Skin of body (tissue), 2 donors: ENCODE measurements around the gene SERPINA6. TPM values are rescaled to one million over a fixed set of nuclear protein-coding genes. Genes with fewer than 3 reads are reported as not detected.
"Not testable (repeated sequence)": the region's sequence is repeated elsewhere in the genome, so short reads cannot be mapped to it uniquely, and the experiment has no call there.

Source experiments
- DNase-seq: peaks from one replicate; lab custom pipeline; 2025; lab: John Stamatoyannopoulos, UW
- total RNA-seq: library from RNA; depleted of rRNA; stranded (reverse); fragments of >200 nt; gene quantifications from one replicate; pipeline ENCODE4 v1.2.3, GENCODE V29; 2014

SERPINA6 gene
- total RNA-seq, 1 donor from 2014 or later, result not detected

GRCh38 chr14:94292872-94293577 is 30.1 kb downstream of the SERPINA6 start, which contains the start of gene SERPINA10:
Gene SERPINA10 (minus strand): TSS chr14:94293268. CDS start chr14:94290593, 2,675 bp downstream.
- DNase-seq, result no peak

- DNase-seq, result no peak
Measured at GRCh38 chr14:94292526-94292871, 30.6 kb downstream of the SERPINA6 start.

- no peak for DNase-seq
Measured at GRCh38 chr14:94291906-94292525, 31.1 kb downstream of the SERPINA6 start.

- DNase-seq, result no peak
Measured at GRCh38 chr14:94291159-94291905, 31.8 kb downstream of the SERPINA6 start.

GRCh38 chr14:94290197-94290596 is 32.9 kb downstream of the SERPINA6 start:
- DNase-seq, result no peak

GRCh38 chr14:94288610-94289465 is 34.3 kb downstream of the SERPINA6 start:
- no peak for DNase-seq

- DNase-seq, result no peak
Measured at GRCh38 chr14:94285158-94285557, 38.0 kb downstream of the SERPINA6 start.

- DNase-seq, result no peak
Measured at GRCh38 chr14:94284221-94284620, 38.9 kb downstream of the SERPINA6 start.

- DNase-seq, result no peak
Measured at GRCh38 chr14:94282991-94283723, 40.0 kb downstream of the SERPINA6 start.

- no peak for DNase-seq
Measured at GRCh38 chr14:94278731-94279130, 44.4 kb downstream of the SERPINA6 start.

GRCh38 chr14:94276898-94277561 is 46.1 kb downstream of the SERPINA6 start:
- DNase-seq, result not testable (repeated sequence)

- DNase-seq, result no peak
Measured at GRCh38 chr14:94269156-94269555, 54.0 kb downstream of the SERPINA6 start.

- not testable (repeated sequence) for DNase-seq
Measured at GRCh38 chr14:94268582-94268981, 54.6 kb downstream of the SERPINA6 start.

GRCh38 chr14:94267352-94267751 is 55.8 kb downstream of the SERPINA6 start:
- DNase-seq, result no peak

GRCh38 chr14:94264195-94264594 is 58.9 kb downstream of the SERPINA6 start:
- not testable (repeated sequence) for DNase-seq

Other genes starting within 250 kb of the SERPINA6 start
- gene DDX24, start 242.1 kb downstream of the SERPINA6 start, total RNA-seq, result 64.3 TPM
- 10.4 TPM for gene IFI27L1, start 242.0 kb downstream of the SERPINA6 start, total RNA-seq
- 18.3 TPM for gene IFI27, start 212.6 kb downstream of the SERPINA6 start, total RNA-seq
- 29.8 TPM for gene IFI27L2, start 193.7 kb downstream of the SERPINA6 start, total RNA-seq
- 2.4 TPM for gene PPP4R4, start 149.0 kb downstream of the SERPINA6 start, total RNA-seq
- not detected for gene SERPINA10, start 30.1 kb downstream of the SERPINA6 start, total RNA-seq
- gene SERPINA2, start 43.4 kb upstream of the SERPINA6 start, total RNA-seq, result not detected
- gene SERPINA1, start 65.3 kb upstream of the SERPINA6 start, total RNA-seq, result 11.1 TPM
- 0.69 TPM for gene SERPINA11, start 129.5 kb upstream of the SERPINA6 start, total RNA-seq
- gene SERPINA9, start 152.9 kb upstream of the SERPINA6 start, total RNA-seq, result 3.3 TPM
- 16.9 TPM for gene SERPINA12, start 186.1 kb upstream of the SERPINA6 start, total RNA-seq
- gene SERPINA4, start 238.1 kb upstream of the SERPINA6 start, total RNA-seq, result 0.49 TPM